HFF-Myc (cell line): ENCODE results near the gene MUC6.

Experiments
- DNase-seq: peaks from one replicate; pipeline ENCODE4 v3.0.0-alpha.2; 2011; ENCODE audit warnings: low read depth; ENCODE audit errors: extremely low read depth
- H3K4me3 ChIP-seq: replicated peaks from 2 replicates; pipeline ENCODE4 v1.5.1; 2011; ENCODE audit warnings: low read depth, mild to moderate bottlenecking, control low read depth, low read length
- CTCF ChIP-seq: IDR thresholded peaks from 2 replicates; pipeline ENCODE4 v1.5.1; 2012; ENCODE audit warnings: mild to moderate bottlenecking, low read depth, low read length, control low read depth; ENCODE audit errors: missing control alignments

The MUC6 gene

GRCh38 chr11:1072116-1072820 is 35.8 kb upstream of the MUC6 start:
- H3K4me3 ChIP-seq, result no peak overlapping the region
- no peak for TF ChIP-seq CTCF
- DNase-seq, result peak; percentile 26

- DNase-seq, result no peak
- no peak for TF ChIP-seq CTCF
Observed at GRCh38 chr11:1071571-1072115, 35.1 kb upstream of the MUC6 start.

GRCh38 chr11:1070594-1071462 is 34.3 kb upstream of the MUC6 start:
- no peak for TF ChIP-seq CTCF
- no peak for DNase-seq
- no peak overlapping the region for H3K4me3 ChIP-seq

More at GRCh38 chr11:1071571-1072115, 35.1 kb upstream of the MUC6 start:
- no peak overlapping the region for H3K4me3 ChIP-seq

- H3K4me3 ChIP-seq, result no peak overlapping the region
- DNase-seq, result no peak
- TF ChIP-seq CTCF, result no peak
Observed at GRCh38 chr11:1069740-1070139, 33.2 kb upstream of the MUC6 start.

GRCh38 chr11:1067812-1068496 is 31.4 kb upstream of the MUC6 start:
- TF ChIP-seq CTCF, result no peak
- no peak overlapping the region for H3K4me3 ChIP-seq
- DNase-seq, result no peak

GRCh38 chr11:1064167-1064566 is 27.6 kb upstream of the MUC6 start:
- DNase-seq, result no peak
- no peak overlapping the region for H3K4me3 ChIP-seq
- TF ChIP-seq CTCF, result no peak
